HCT116 (cell line): Measurements from ENCODE around the gene EFCAB5. TPM values are rescaled to one million over a fixed set of nuclear protein-coding genes. Genes with fewer than 3 reads are reported as not detected.

ENCODE experiments used
- CBX3 ChIP-seq: IDR thresholded peaks from 2 replicates; pipeline ENCODE4 v1.6.1; 2012; ENCODE audit warnings: low read depth
- CEBPB ChIP-seq: IDR thresholded peaks from 2 replicates; pipeline ENCODE4 v1.6.1; 2012; ENCODE audit warnings: low read depth
- EGR1 ChIP-seq: IDR thresholded peaks from 2 replicates; pipeline ENCODE4 v1.6.1; 2012; ENCODE audit warnings: low read depth
- ELF1 ChIP-seq: IDR thresholded peaks from 2 replicates; pipeline ENCODE4 v1.6.1; 2012; ENCODE audit warnings: low read depth, borderline replicate concordance
- EZH2 ChIP-seq: fragments of 200-600 bp; sonication (generic); IDR thresholded peaks from 2 replicates; pipeline ENCODE4 v1.6.1; 2017; ENCODE audit warnings: antibody characterized with exemption, mixed run types
- EZH2phosphoT487 ChIP-seq: fragments of 200-600 bp; IDR thresholded peaks from 2 replicates; pipeline ENCODE4 v1.6.1; 2018; ENCODE audit warnings: antibody characterized with exemption, borderline replicate concordance
- FOSL1 ChIP-seq: IDR thresholded peaks from 2 replicates; pipeline ENCODE4 v1.6.1; 2012; ENCODE audit warnings: low read depth
- JUND ChIP-seq: IDR thresholded peaks from 2 replicates; pipeline ENCODE4 v1.6.1; 2012
- POLR2A ChIP-seq: IDR thresholded peaks from 2 replicates; pipeline ENCODE4 v1.7.0; 2011; ENCODE audit warnings: borderline replicate concordance; ENCODE audit not compliant: insufficient read depth, insufficient read length; ENCODE audit errors: extremely low read depth
- TCF7L2 ChIP-seq: IDR thresholded peaks from 2 replicates; pipeline ENCODE4 v1.7.0; 2011; ENCODE audit warnings: borderline replicate concordance, inconsistent platforms; ENCODE audit not compliant: insufficient read depth, insufficient read length; ENCODE audit errors: extremely low read depth
- YY1 ChIP-seq: IDR thresholded peaks from 2 replicates; pipeline ENCODE4 v1.6.1; 2011; ENCODE audit warnings: low read length, low read depth, moderate library complexity, mild to moderate bottlenecking; ENCODE audit not compliant: insufficient replicate concordance; ENCODE audit errors: extremely low read depth
- ZFX ChIP-seq: fragments of 450-650 bp; IDR thresholded peaks from 2 replicates; pipeline ENCODE4 v1.6.1; 2017
- total RNA-seq: library from RNA; stranded (reverse); gene quantifications from one replicate; pipeline ENCODE4 v1.2.1, GENCODE V29; 2021; ENCODE audit not compliant: unreplicated experiment
- TF ChIP-seq, protein P1 (sequence below): IDR thresholded peaks from 2 replicates; pipeline ENCODE4 v1.6.1; 2012; ENCODE audit warnings: low read depth

Gene EFCAB5
- total RNA-seq, 1 experiment from 2014 or later = 0.17 TPM

DNA sequence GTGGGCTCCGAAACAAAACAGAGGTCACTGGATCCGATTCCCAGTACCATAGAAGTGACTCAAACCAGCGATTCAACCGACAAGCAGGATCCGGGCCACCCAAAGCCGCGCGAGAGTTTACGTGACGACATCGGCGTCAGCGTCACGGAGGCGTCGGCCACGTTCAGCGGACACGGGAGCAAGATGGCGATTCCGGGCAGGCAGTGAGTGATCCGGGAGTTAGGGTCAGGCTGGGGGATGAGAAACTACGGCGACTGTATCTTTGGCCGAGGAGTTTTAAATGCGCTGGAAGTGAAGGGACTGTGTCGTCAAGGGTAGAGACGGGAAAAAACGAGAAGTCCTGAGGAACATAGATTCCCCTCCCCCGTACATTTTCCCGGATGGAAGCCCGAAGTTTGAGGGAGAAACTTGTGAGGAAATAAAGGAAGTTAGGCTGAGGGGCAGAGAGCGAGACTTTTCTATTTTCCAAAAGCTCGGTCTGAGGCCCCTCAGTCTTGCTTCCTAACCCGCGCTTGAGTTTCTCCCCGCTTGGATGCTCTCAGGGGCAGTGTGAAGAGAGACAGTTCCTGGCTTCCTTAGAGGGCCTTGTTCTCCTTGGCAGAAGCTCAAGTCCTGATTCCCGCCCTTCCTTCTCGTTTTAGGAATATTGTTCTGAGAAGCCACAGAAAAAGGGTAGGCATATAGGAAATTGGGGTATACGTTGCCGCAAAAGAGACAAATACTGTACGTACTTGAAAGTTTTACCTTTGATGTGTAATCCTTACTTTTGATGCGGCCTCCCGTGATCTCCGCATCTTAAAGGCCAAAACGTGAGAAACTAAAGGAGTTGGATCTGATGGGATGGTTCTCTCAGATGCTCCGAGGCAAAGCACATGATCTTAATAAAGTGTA is 175.5 kb downstream of the EFCAB5 start, which contains the start of gene NSRP1 (continued):
- TF ChIP-seq EZH2 (no peak), POLR2A (peak; percentile 96), FOSL1 (no peak), EGR1 (peak; percentile 29; the same call in 1 of the 2 replicates), TCF7L2 (no peak), YY1 (peak; percentile 94), CEBPB (no peak), ZFX (peak; percentile 60), CBX3 (peak; percentile 68; the same call in 1 of the 2 replicates), ELF1 (no peak), EZH2phosphoT487 (no peak), JUND (peak; percentile 32; the same call in 1 of the 2 replicates)
- TF ChIP-seq, protein P1, sequence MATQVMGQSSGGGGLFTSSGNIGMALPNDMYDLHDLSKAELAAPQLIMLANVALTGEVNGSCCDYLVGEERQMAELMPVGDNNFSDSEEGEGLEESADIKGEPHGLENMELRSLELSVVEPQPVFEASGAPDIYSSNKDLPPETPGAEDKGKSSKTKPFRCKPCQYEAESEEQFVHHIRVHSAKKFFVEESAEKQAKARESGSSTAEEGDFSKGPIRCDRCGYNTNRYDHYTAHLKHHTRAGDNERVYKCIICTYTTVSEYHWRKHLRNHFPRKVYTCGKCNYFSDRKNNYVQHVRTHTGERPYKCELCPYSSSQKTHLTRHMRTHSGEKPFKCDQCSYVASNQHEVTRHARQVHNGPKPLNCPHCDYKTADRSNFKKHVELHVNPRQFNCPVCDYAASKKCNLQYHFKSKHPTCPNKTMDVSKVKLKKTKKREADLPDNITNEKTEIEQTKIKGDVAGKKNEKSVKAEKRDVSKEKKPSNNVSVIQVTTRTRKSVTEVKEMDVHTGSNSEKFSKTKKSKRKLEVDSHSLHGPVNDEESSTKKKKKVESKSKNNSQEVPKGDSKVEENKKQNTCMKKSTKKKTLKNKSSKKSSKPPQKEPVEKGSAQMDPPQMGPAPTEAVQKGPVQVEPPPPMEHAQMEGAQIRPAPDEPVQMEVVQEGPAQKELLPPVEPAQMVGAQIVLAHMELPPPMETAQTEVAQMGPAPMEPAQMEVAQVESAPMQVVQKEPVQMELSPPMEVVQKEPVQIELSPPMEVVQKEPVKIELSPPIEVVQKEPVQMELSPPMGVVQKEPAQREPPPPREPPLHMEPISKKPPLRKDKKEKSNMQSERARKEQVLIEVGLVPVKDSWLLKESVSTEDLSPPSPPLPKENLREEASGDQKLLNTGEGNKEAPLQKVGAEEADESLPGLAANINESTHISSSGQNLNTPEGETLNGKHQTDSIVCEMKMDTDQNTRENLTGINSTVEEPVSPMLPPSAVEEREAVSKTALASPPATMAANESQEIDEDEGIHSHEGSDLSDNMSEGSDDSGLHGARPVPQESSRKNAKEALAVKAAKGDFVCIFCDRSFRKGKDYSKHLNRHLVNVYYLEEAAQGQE = no peak
